NB4 (cell line): ENCODE results near the gene MYNN.

Experiments used
- DNase-seq: peaks from one replicate; pipeline ENCODE4 v3.0.0; 2010; ENCODE audit warnings: low read depth
- H3K4me3 ChIP-seq: one replicate; pipeline ENCODE4 v1.5.1; 2011; ENCODE audit warnings: mild to moderate bottlenecking, low read depth, low read length, moderate library complexity
- CTCF ChIP-seq: IDR thresholded peaks from one replicate; pipeline ENCODE4 v1.5.1; 2012; ENCODE audit warnings: low read depth, low read length
- MAX ChIP-seq: IDR thresholded peaks from 2 replicates; pipeline ENCODE4 v1.6.1; 2011; ENCODE audit warnings: low read depth, low read length
- MYC ChIP-seq: IDR thresholded peaks from 2 replicates; pipeline ENCODE4 v1.6.1; 2011; ENCODE audit warnings: low read depth, low read length
- POLR2A ChIP-seq: IDR thresholded peaks from 2 replicates; pipeline ENCODE4 v1.6.1; 2011; ENCODE audit warnings: mild to moderate bottlenecking; ENCODE audit not compliant: insufficient read length; ENCODE audit errors: extremely low read depth

The MYNN gene

GRCh38 chr3:169811631-169812331, 38.6 kb downstream of the MYNN start:
- DNase-seq: peak; percentile 75

GRCh38 chr3:169812332-169813235, 39.4 kb downstream of the MYNN start, which contains the start of the genes LRRC34 and LRRIQ4:
LRRC34 (minus strand) TSS chr3:169812904; CDS start chr3:169812548, 356 bp downstream.
LRRIQ4 (plus strand) TSS chr3:169812870; CDS start chr3:169821922, 9,052 bp downstream.
- peak within 1 kb of the TSS; percentile 47 for H3K4me3 ChIP-seq
- TF ChIP-seq MAX (peak; percentile 32; the same call in 1 of the 2 replicates), MYC (no peak; the same call in 1 of the 2 replicates), POLR2A (peak; percentile 16), CTCF (no peak)
- peak; percentile 83 for DNase-seq

More at GRCh38 chr3:169811631-169812331, 38.6 kb downstream of the MYNN start:
- TF ChIP-seq MAX: no peak
- peak overlapping the region; percentile 47 for H3K4me3 ChIP-seq

GRCh38 chr3:169813278-169813677, 40.1 kb downstream of the MYNN start:
- peak; percentile 15 for DNase-seq
- H3K4me3 ChIP-seq: peak overlapping the region; percentile 47
- TF ChIP-seq MAX (no peak), MYC (no peak), CTCF (no peak), POLR2A (no peak)

- peak; percentile 78 for DNase-seq
- TF ChIP-seq CTCF: peak; percentile 24
- peak; percentile 64; the same call in 1 of the 2 replicates for TF ChIP-seq MAX
- TF ChIP-seq MYC: peak; percentile 32; the same call in 1 of the 2 replicates
- no peak for TF ChIP-seq POLR2A
- peak overlapping the region; percentile 47 for H3K4me3 ChIP-seq
These were observed 40.7 kb downstream of the MYNN start for GRCh38 chr3:169813757-169814517.

- no peak for DNase-seq
- no peak overlapping the region for H3K4me3 ChIP-seq
- TF ChIP-seq CTCF (no peak), MAX (no peak), POLR2A (no peak), MYC (no peak)
These were observed 42.5 kb downstream of the MYNN start for GRCh38 chr3:169815590-169816150.
